H1 (cell line): ENCODE results near the gene B3GALT4. TPM values are rescaled to one million over a fixed set of nuclear protein-coding genes. Genes with fewer than 3 reads are reported as not detected.

ENCODE experiments used
- CTCF ChIA-PET: fragments of 300-600 bp; sonication (Branson Sonifier 250); formaldehyde crosslinking; loops from one replicate; lab custom pipeline; 2021; ENCODE audit not compliant: partially characterized antibody; lab: Charles Lee
- POLR2A ChIA-PET: fragments of 300-600 bp; sonication (Branson Sonifier 250); formaldehyde crosslinking; loops from one replicate; lab custom pipeline; 2021; ENCODE audit warnings: inconsistent platforms; ENCODE audit not compliant: partially characterized antibody; lab: Charles Lee
- DNase-seq, 2 experiments: peaks; one replicate each; pipeline versions ENCODE4 v3.0.0 to v3.0.0-alpha.2; 2010 to 2022; ENCODE audit warnings: low spot score in 2 of 2, low read depth in 1 of 2, mixed read lengths in 1 of 2
- FAIRE-seq: peaks from 2 replicates; lab custom pipeline; 2011; peaks lifted over from hg19 to GRCh38; lab: Jason Lieb, UNC
- H2AFZ ChIP-seq: 2 replicates; pipeline ENCODE4 v1.8.1; 2012; ENCODE audit warnings: low read length, inconsistent platforms
- H2AK5ac ChIP-seq: 2 replicates; pipeline ENCODE4 v1.6.1; 2013; ENCODE audit warnings: low read depth, low read length
- H2BK120ac ChIP-seq: replicated peaks from 2 replicates; pipeline ENCODE3; 2013; ENCODE audit warnings: low read depth, low read length, inconsistent platforms
- H2BK12ac ChIP-seq: 2 replicates; pipeline ENCODE4 v1.6.1; 2013; ENCODE audit warnings: low read depth, low read length
- H2BK15ac ChIP-seq: 2 replicates; pipeline ENCODE4 v1.6.1; 2013; ENCODE audit warnings: low read length
- H2BK20ac ChIP-seq: 2 replicates; pipeline ENCODE4 v1.6.1; 2013; ENCODE audit warnings: low read length
- H2BK5ac ChIP-seq: 2 replicates; pipeline ENCODE4 v1.6.1; 2013; ENCODE audit warnings: low read depth, low read length
- H3K14ac ChIP-seq: 2 replicates; pipeline ENCODE4 v1.6.1; 2013; ENCODE audit warnings: inconsistent platforms; ENCODE audit not compliant: insufficient read length
- H3K18ac ChIP-seq: 2 replicates; pipeline ENCODE4 v1.6.1; 2013; ENCODE audit warnings: low read length; ENCODE audit errors: extremely low read depth
- H3K23ac ChIP-seq: 2 replicates; pipeline ENCODE4 v1.6.1; 2013; ENCODE audit warnings: inconsistent platforms; ENCODE audit not compliant: insufficient read length
- H3K23me2 ChIP-seq: 2 replicates; pipeline ENCODE4 v1.6.1; 2013; ENCODE audit warnings: low read depth, low read length
- H3K27ac ChIP-seq: 2 replicates; pipeline ENCODE4 v1.6.1; 2011; ENCODE audit warnings: low read depth, low read length, inconsistent platforms
- H3K27me3 ChIP-seq, 4 experiments: replicated peaks in 1 of 4; 1 replicate in 1 of 4; 2 replicates in 3 of 4; pipeline versions ENCODE4 v1.6.1 to v1.8.1; 2011 to 2013; ENCODE audit warnings: low read length in 3 of 4, mild to moderate bottlenecking in 3 of 4, inconsistent platforms in 2 of 4, mixed read lengths in 2 of 4, moderate library complexity in 1 of 4; ENCODE audit not compliant: control insufficient read depth in 3 of 4, insufficient read depth in 3 of 4; ENCODE audit errors: extremely low read depth in 1 of 4
- H3K36me3 ChIP-seq, 4 experiments: 2 replicates each; pipeline versions ENCODE4 v1.6.1 to v1.8.1; 2011 to 2013; ENCODE audit warnings: mild to moderate bottlenecking in 4 of 4, low read length in 3 of 4, moderate library complexity in 2 of 4, control low read depth in 1 of 4, inconsistent platforms in 1 of 4; ENCODE audit not compliant: insufficient read depth in 4 of 4, control insufficient read depth in 2 of 4
- H3K4ac ChIP-seq: replicated peaks from 2 replicates; pipeline ENCODE3; 2013; ENCODE audit warnings: low read length, low read depth, mixed read lengths, inconsistent platforms; ENCODE audit not compliant: insufficient read length
- H3K4me1 ChIP-seq, 4 experiments: replicated peaks in 1 of 4; 1 replicate in 1 of 4; 2 replicates in 3 of 4; pipeline versions ENCODE4 v1.6.1 to v1.8.1; 2011 to 2013; ENCODE audit warnings: low read length in 3 of 4, inconsistent platforms in 2 of 4, mixed read lengths in 1 of 4; ENCODE audit not compliant: insufficient read depth in 4 of 4, control insufficient read depth in 3 of 4
- H3K4me2 ChIP-seq, 2 experiments: 2 replicates each; pipeline versions ENCODE4 v1.6.1 to v1.8.1; 2011 to 2013; ENCODE audit warnings: low read depth in 2 of 2, low read length in 2 of 2, control low read depth in 1 of 2, inconsistent platforms in 1 of 2, mild to moderate bottlenecking in 1 of 2; ENCODE audit not compliant: insufficient read depth in 1 of 2
- H3K4me3 ChIP-seq, 4 experiments: fragments of 200-600, 300-600 bp in 1 of 4; sonication (generic), shearing (Covaris generic), sonication (Bioruptor Twin) in 1 of 4; 2 replicates each; pipeline versions ENCODE4 v1.5.1 to v1.8.1; 2011 to 2016; ENCODE audit warnings: low read length in 4 of 4, low read depth in 3 of 4, control low read depth in 2 of 4, inconsistent platforms in 2 of 4, mild to moderate bottlenecking in 2 of 4, mixed read lengths in 1 of 4, moderate library complexity in 1 of 4; ENCODE audit not compliant: insufficient read depth in 2 of 4; ENCODE audit errors: extremely low read depth in 1 of 4
- H3K56ac ChIP-seq: replicated peaks from 2 replicates; pipeline ENCODE3; 2013; ENCODE audit warnings: low read depth, mild to moderate bottlenecking, mixed read lengths, low read length, inconsistent platforms; ENCODE audit not compliant: insufficient read length
- H3K79me1 ChIP-seq: 2 replicates; pipeline ENCODE4 v1.6.1; 2013; ENCODE audit warnings: low read depth, low read length, control low read depth
- H3K79me2 ChIP-seq, 2 experiments: 2 replicates each; pipeline versions ENCODE4 v1.6.1 to v1.8.1; 2012 to 2013; ENCODE audit warnings: low read length in 2 of 2, mild to moderate bottlenecking in 2 of 2, inconsistent platforms in 1 of 2; ENCODE audit not compliant: insufficient read depth in 2 of 2, control insufficient read depth in 1 of 2
- H3K9ac ChIP-seq, 4 experiments: replicated peaks in 1 of 4; 1 replicate in 1 of 4; 2 replicates in 3 of 4; pipeline versions ENCODE4 v1.6.1 to v1.8.1; 2011 to 2013; ENCODE audit warnings: low read depth in 3 of 4, low read length in 3 of 4, control low read depth in 2 of 4, mild to moderate bottlenecking in 2 of 4, moderate library complexity in 2 of 4, inconsistent platforms in 1 of 4; ENCODE audit errors: extremely low read depth in 1 of 4
- H3K9me3 ChIP-seq, 2 experiments: 2 replicates each; pipeline versions ENCODE4 v1.6.1 to v1.8.1; 2012 to 2013; ENCODE audit warnings: mild to moderate bottlenecking in 2 of 2, moderate library complexity in 2 of 2, control low read depth in 1 of 2, inconsistent platforms in 1 of 2, low read depth in 1 of 2, low read length in 1 of 2, mixed read lengths in 1 of 2; ENCODE audit not compliant: insufficient read depth in 2 of 2
- H4K20me1 ChIP-seq, 2 experiments: replicated peaks in 1 of 2; 2 replicates each; pipeline versions ENCODE3 to v1.8.1; 2011 to 2013; ENCODE audit warnings: inconsistent platforms in 2 of 2, low read length in 2 of 2, mild to moderate bottlenecking in 1 of 2; ENCODE audit not compliant: insufficient read depth in 2 of 2, control insufficient read depth in 1 of 2
- H4K5ac ChIP-seq: 2 replicates; pipeline ENCODE4 v1.6.1; 2013; ENCODE audit warnings: low read length, low read depth, mixed read lengths, inconsistent platforms; ENCODE audit not compliant: insufficient read length
- H4K8ac ChIP-seq: 2 replicates; pipeline ENCODE4 v1.8.0; 2013; ENCODE audit warnings: mild to moderate bottlenecking, moderate library complexity, low read length, inconsistent platforms; ENCODE audit not compliant: insufficient read depth; ENCODE audit errors: extremely low read depth
- H4K91ac ChIP-seq: replicated peaks from 2 replicates; pipeline ENCODE3; 2013; ENCODE audit warnings: low read length, mixed read lengths, inconsistent platforms; ENCODE audit not compliant: insufficient read length
- ATF3 ChIP-seq: IDR thresholded peaks from 2 replicates; pipeline ENCODE4 v1.6.1; 2011; ENCODE audit warnings: low read depth, mild to moderate bottlenecking, low read length; ENCODE audit not compliant: insufficient read depth
- CBX5 ChIP-seq: fragments of 300-800, 300-1000 bp; sonication (generic); IDR thresholded peaks from 2 replicates; pipeline ENCODE4 v1.7.1; 2016; ENCODE audit warnings: antibody characterized with exemption, low read length, low read depth
- FOSL1 ChIP-seq: IDR thresholded peaks from 2 replicates; pipeline ENCODE4 v1.6.1; 2011; ENCODE audit warnings: mild to moderate bottlenecking, low read depth, low read length, moderate library complexity; ENCODE audit not compliant: insufficient read depth
- HDAC2 ChIP-seq, 2 experiments: fragments of 300-600 bp in 1 of 2; sonication (generic) in 1 of 2; IDR thresholded peaks; 2 replicates each; pipeline ENCODE4 v1.6.1; 2011 to 2012; ENCODE audit warnings: low read depth in 2 of 2, low read length in 2 of 2, mild to moderate bottlenecking in 2 of 2, moderate library complexity in 2 of 2, borderline replicate concordance in 1 of 2, inconsistent platforms in 1 of 2
- KDM5A ChIP-seq: fragments of 200-600 bp; IDR thresholded peaks from 2 replicates; pipeline ENCODE4 v1.7.1; 2012; ENCODE audit warnings: mild to moderate bottlenecking, low read length, inconsistent platforms, mixed read lengths
- PHF8 ChIP-seq: fragments of 200-600 bp; sonication (generic); conservative IDR thresholded peaks from 2 replicates; pipeline ENCODE4 v1.7.1; 2012; ENCODE audit warnings: low read depth, mild to moderate bottlenecking, inconsistent platforms, low read length, moderate library complexity
- POLR2A ChIP-seq, 2 experiments: IDR thresholded peaks; 1 replicate in 1 of 2; 2 replicates in 1 of 2; pipeline ENCODE4 v1.6.1; 2011; ENCODE audit warnings: low read depth in 2 of 2, low read length in 2 of 2, mild to moderate bottlenecking in 2 of 2; ENCODE audit errors: control extremely low read depth in 1 of 2
- SP4 ChIP-seq: IDR thresholded peaks from 2 replicates; pipeline ENCODE4 v1.6.1; 2012; ENCODE audit warnings: low read length, inconsistent platforms
- TCF12 ChIP-seq: IDR thresholded peaks from 2 replicates; pipeline ENCODE4 v1.6.1; 2011; ENCODE audit warnings: low read depth, mild to moderate bottlenecking, low read length
- WGBS, 2 experiments: shearing (Covaris generic) in 1 of 2; methylation state at CpG; one replicate each; pipeline versions ENCODE4 v1.1.6 to v1.1.7; 2013 to 2015; ENCODE audit warnings: low lambda C conversion rate in 2 of 2, mixed read lengths in 2 of 2, inconsistent platforms in 1 of 2, low coverage in 1 of 2, missing lambda C conversion rate in 1 of 2; ENCODE audit not compliant: insufficient replicate concordance in 2 of 2, insufficient coverage in 1 of 2, insufficient read length in 1 of 2; ENCODE audit errors: extremely low coverage in 1 of 2, missing lambda C conversion rate in 1 of 2; 5-methylcytosine and 5-hydroxymethylcytosine counted together
- polyA plus RNA-seq, 7 experiments: library from polyadenylated mRNA; depleted of rRNA in 3 of 7; stranded (reverse) in 5 of 7; unstranded in 2 of 7; fragments of >200 nt in 5 of 7; fragments of 200-250 nt in 2 of 7; gene quantifications; 1 replicate in 5 of 7; 2 replicates in 1 of 7; 4 replicates in 1 of 7; pipeline versions ENCODE4 v1.2.1 to v1.2.3, GENCODE V29; 2011 to 2013; ENCODE audit warnings: missing spikeins in 2 of 7, mixed read lengths in 2 of 7
- total RNA-seq: library from RNA; stranded (reverse); fragmentation: NEBNext Ultra II Directional; extraction: Animal tissue kit (Norgen Biotek cat#: 25700); gene quantifications from 2 replicates; pipeline ENCODE4 v1.2.1, GENCODE V29; 2021

Gene B3GALT4
- total and polyA plus RNA-seq, 2 of the 8 experiments (the other 6 are each of a cell fraction or from before 2014, with no cell fraction given): 2.2 to 3.0 TPM

- POLR2A ChIA-PET: interaction anchor here (0.6 to 16.7 kb wide), 12 partner anchors 9 to 318 kb away, joined by 3 to 337 read pairs (median 4); partner anchors contain the start of genes B3GALT4, RGL2, RPS18 and TAPBP
- CTCF ChIA-PET: interaction anchor here (0.5 to 7.2 kb wide), 5 partner anchors 8 to 117 kb away, joined by 3 to 81 read pairs (median 4); partner anchors contain the start of genes B3GALT4 and RGL2
- peak overlapping the region; percentile 74 to 85 (median 80) for H3K9ac ChIP-seq
- 0 out of 2 replicates have a peak overlapping the region, but pooled peaks have one; percentile 90 for H4K8ac ChIP-seq
- H4K91ac ChIP-seq: no peak overlapping the region
- H2BK120ac ChIP-seq: no peak overlapping the region
- H3K36me3 ChIP-seq: peaks cover 17 to 34% (median 30%) of the 10 kb centered on the region in 4 experiments
- H3K14ac ChIP-seq: no peak overlapping the region
- H3K23ac ChIP-seq: no peak overlapping the region
- peak overlapping the region; percentile 76 to 92 for H3K4me2 ChIP-seq
- H2BK20ac ChIP-seq: no peak overlapping the region
- no peaks in the 10 kb centered on the region; a peak in 1 of 4 replicates for H3K9me3 ChIP-seq
- H3K23me2 ChIP-seq: peaks cover 8% of the 10 kb centered on the region; the same call in 1 of the 2 replicates
- no peak; a peak in 1 of 3 replicates for TF ChIP-seq POLR2A (IDR thresholded peaks at IDR 0.05; ENCODE audit: control extremely low read depth in 1 of 2, low read depth in 2 of 2, low read length in 2 of 2)
- TF ChIP-seq KDM5A: 0 out of 2 replicates have a peak, but pooled peaks have one; percentile 30
- TF ChIP-seq SP4: no peak
- no peak for TF ChIP-seq ATF3
- no peak for TF ChIP-seq CBX5
- no peak for TF ChIP-seq HDAC2 (IDR thresholded peaks at IDR 0.05; ENCODE audit: borderline replicate concordance in 1 of 2, low read depth in 2 of 2, low read length in 2 of 2)
- TF ChIP-seq PHF8: 0 out of 2 replicates have a peak, but pooled peaks have one; percentile 22
- TF ChIP-seq FOSL1: no peak
- no peak for TF ChIP-seq TCF12
- no peaks in the 10 kb centered on the region for H3K27me3 ChIP-seq
- peaks cover 0 to 6% of the 10 kb centered on the region in 2 experiments for H4K20me1 ChIP-seq
- no peak overlapping the region for H4K5ac ChIP-seq
- H2BK15ac ChIP-seq: no peak overlapping the region
- 7% methylated on average over 14 of the region's 14 CpGs; no CpG with 5 or more reads in 1 of the 2 experiments for WGBS, 2 experiments
- H2AFZ ChIP-seq: no peak overlapping the region
- no peak overlapping the region for H2BK5ac ChIP-seq
- no peak overlapping the region for H3K18ac ChIP-seq
- no peak overlapping the region for H3K56ac ChIP-seq
- peaks cover 4 to 31% of the 10 kb centered on the region in 2 experiments; a peak in 3 of 4 replicates for H3K79me2 ChIP-seq
- no peak overlapping the region for H3K4ac ChIP-seq
- peaks cover 0 to 11% (median 5%) of the 10 kb centered on the region in 4 experiments; a peak in 5 of 7 replicates for H3K4me1 ChIP-seq
- FAIRE-seq (no peak), DNase-seq (no peak)
- H3K27ac ChIP-seq: peak overlapping the region; percentile 37; the same call in 1 of the 2 replicates
- H3K79me1 ChIP-seq: peaks cover 8% of the 10 kb centered on the region; the same call in 1 of the 2 replicates
- no peak overlapping the region for H2BK12ac ChIP-seq
- H2AK5ac ChIP-seq: no peak overlapping the region
- H3K4me3 ChIP-seq: peak overlapping the region; percentile 74 to 97 (median 84)
Measured at GRCh38 chr6:33289784-33290315, 12.9 kb downstream of the B3GALT4 start.
